HG02943 (cell line): ENCODE measurements around the gene ZNF665.
"Not testable (repeated sequence)": the region's sequence is repeated elsewhere in the genome, so short reads cannot be mapped to it uniquely, and the experiment has no call there.

Experiments used
- ATAC-seq: cut with Tn5 transposase; IDR thresholded peaks from one replicate; pipeline ENCODE4 v1.9.1; 2021; ENCODE audit warnings: mild to moderate bottlenecking, low read depth, moderate library complexity; ENCODE audit not compliant: unreplicated experiment

The ZNF665 gene

DNA sequence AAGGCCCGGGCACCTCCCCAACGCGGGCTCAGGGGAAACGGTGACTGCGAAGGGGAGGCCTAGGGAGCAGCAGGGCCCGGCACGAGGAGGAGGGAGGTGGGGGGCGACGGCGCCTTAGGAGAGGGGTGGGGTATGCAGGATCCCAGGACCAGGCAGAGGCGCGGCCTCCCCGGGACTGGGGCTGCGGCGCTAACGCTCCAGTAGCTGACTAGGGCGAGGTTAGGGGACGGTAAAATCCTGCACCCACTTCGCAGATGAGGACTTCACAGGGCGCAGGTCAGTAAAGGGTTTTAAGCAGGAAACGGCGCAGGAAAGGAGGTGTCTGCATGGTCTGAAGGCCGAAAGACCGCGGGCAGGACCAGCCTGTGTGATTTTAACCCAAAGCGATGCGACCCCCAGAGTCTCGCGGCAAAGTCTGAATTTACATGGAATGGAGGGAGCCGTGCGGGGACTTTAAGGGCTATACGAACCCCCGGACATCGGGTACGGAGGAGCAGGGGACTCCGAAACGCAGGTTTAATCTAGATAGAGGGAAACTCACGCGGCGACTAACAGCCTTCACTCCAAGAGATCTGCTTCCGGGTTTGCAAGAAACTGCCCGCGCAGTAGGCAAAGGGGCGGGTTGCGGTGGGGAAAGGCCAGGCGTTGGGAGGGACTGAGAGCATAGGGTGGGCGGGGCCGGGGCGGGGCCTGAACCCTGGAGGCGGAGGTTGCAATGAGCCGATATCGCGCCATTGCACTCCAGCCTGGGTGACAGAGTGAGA is at the start of gene ZNF665:
TSS of gene ZNF665 (minus strand) at position 588 of the 764 bp plus-strand sequence. CDS start 10,460 bp downstream, outside the sequence.
- ATAC-seq = no peak

DNA sequence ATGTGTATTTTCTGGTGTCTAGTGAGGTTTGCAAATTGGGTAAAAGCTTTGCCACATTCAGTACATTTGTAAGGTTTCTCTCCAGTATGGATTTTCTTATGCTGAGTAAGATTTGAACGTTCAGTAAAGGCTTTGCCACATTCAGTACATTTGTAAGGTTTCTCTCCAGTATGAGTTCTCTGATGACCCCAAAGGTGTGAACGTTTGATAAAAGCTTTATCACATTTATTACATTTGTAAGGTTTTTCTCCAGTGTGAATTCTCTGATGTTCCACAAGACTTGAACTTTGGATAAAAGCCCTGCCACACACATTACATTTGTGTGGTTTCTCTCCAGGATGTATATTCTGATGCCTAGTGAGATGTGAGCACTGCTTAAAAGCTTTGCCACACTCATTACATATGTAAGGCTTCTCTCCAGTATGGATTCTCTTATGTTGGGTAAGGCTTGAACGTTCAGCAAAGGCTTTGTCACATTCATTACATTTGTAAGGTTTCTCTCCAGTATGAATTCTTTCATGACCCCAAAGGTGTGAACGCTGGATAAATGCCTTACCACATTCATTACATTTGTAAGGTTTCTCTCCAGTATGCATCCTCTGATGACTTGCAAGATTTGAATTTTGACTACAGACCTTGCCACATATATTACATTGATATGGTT is 44.1 kb upstream of the ZNF665 start:
- no peak for ATAC-seq

DNA sequence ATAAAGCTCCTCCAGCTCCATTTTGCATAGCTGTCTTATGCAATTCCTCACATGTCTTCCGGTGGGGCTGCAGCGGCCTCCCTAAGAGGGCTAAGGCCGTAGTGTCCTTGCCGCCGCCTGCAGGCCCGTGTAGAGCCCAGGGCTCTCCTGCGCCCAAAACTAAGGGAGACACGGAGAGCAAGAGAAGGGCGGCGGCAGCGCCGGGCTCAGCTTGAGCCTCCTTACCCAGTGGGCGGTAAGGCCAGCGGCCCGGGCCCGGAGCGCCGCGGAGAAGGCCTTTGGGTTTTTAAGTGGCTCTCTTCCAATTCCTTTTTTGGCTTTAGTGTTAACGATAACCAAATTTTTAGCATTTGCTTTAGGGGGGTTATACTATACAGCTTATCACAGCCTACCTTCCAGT is 31.4 kb upstream of the ZNF665 start:
- ATAC-seq = no peak

DNA sequence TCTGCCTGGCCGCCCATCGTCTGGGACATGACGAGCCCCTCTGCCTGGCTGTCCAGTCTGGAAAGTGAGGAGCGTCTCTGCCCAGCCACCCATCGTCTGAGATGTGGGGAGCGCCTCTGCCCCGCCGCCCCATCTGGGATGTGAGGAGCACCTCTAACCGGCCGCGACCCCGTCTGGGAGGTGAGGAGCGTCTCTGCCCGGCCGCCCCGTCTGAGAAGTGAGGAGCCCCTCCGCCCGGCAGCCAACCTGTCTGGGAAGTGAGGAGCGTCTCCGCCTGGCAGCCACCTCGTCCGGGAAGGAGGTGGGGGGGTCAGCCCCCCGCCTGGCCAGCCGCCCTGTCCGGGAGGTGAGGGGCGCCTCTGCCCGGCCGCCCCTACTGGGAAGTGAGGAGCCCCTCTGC is 29.6 kb upstream of the ZNF665 start:
- not testable (repeated sequence) for ATAC-seq

DNA sequence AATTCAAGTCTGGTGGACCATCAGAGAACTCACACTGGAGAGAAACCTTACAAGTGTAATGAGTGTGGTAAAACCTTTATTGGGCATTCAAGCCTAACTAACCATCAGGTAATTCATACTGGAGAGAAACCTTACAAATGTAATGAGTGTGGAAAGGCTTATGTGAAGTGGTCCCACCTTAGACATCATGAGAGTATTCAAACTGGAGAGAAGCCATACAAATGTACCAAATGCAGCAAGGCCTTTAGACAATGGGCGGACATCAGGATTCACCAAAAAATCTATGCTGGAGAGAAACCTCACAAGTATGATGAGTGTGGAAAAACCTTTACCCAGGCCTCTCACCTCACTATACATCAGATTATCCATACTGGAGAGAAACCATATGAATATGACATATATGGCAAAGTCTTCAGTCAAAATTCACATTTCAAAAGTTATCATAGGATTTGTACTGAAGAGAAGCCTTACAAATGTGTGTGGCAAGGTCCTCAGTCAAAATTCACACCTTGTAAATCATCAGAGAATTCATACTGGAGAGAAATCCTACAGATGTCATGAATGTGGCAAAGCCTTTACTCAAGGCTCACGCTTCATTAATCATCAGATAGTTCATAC is 19.7 kb upstream of the ZNF665 start:
- ATAC-seq = no peak

DNA sequence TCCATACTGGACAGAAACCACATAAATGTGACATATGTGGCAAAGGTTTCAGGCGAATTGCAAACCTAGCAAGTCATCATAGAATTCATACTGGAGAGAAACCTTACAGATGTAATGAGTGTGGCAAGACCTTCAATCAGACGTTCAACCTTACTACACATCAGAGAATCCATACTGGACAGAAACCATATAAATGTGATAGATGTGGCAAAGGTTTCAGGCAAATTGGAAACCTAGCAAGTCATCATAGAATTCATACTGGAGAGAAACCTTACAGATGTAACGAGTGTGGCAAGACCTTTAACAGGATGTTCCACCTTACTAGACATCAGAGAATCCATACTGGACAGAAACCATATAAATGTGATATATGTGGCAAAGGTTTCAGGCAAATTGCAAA is 18.4 kb upstream of the ZNF665 start:
- ATAC-seq = not testable (repeated sequence)

GRCh38 chr19:53196777-53197396 is 3.7 kb upstream of the ZNF665 start:
- ATAC-seq = no peak

GRCh38 chr19:53195265-53195903 is 2.2 kb upstream of the ZNF665 start:
- ATAC-seq = no peak

DNA sequence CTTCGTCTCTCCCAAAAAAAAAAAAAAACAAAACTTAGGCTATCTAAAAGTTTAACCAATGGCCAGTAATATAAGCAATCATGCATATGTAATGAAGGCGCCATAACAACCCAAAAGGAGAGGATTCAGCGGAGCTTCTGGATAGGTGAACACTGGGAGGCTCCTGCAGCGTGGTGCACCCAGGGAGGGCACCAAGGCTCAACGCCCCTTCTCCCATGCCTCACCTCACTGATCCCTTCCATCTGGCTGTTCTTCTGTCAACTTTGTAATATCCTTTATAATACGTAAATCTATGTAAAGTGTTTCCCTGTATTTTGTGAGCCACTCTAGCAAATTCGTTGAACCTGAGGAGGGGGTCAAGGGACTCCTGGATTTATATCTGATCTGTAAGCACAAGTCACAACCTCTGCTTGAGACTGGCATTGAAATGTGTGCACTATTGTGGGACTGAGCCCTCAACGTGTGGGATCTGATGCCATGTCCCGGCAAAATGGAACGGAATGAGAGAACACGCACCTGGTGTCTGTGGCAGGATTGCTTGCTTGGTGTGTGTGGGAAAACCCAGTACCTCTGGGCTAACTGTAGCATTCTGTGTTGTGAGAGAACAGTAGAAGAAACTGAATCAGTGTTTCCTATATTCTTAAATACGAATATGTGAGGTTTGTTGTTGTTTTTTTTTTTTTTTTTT is 521 bp upstream of the ZNF665 start:
- no peak for ATAC-seq

GRCh38 chr19:53190253-53190652 is 2.9 kb downstream of the ZNF665 start:
- ATAC-seq = no peak

DNA sequence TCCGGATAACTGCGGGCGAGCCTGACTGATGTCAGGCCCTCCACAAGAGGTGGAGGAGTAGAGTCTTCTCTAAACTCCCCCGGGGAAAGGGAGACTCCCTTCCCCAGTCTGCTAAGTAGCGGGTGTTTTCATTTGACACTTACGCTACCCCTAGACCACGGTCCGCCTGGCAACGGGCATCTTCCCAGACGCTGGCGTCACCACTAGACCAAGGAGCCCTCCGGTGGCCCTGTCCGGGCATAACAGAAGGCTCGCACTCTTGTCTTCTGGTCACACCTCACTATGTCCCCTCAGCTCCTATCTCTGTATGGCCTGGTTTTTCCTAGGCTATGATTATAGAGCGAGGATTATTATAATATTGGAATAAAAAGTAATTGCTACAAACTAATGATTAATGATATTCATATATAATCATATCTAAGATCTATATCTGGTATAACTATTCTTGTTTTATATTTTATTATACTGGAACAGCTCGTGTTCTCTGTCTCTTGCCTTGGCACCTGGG is 3.4 kb downstream of the ZNF665 start:
- ATAC-seq = not testable (repeated sequence)

- not testable (repeated sequence) for ATAC-seq
Measured at GRCh38 chr19:53185155-53185882, 7.8 kb downstream of the ZNF665 start.

GRCh38 chr19:53183146-53183764 is 9.9 kb downstream of the ZNF665 start:
- no peak for ATAC-seq

DNA sequence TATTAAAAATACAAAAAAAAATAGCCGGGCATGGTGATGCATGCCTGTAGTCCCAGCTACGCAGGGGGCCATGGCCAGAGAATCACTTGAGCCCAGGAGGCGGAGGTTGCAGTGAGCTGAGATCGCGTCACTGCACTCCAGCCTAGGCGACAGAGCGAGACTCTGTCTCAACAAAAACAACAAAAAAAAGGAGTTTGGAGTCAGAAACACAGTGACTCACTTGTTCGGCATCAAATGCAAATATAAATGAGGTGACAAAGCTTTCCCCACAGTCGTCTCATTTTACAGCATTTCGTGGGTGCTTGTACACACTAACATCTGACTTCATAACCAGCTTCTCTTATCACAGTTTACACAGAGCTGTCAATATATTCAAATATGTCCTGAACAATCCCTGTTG is 11.0 kb downstream of the ZNF665 start:
- ATAC-seq = no peak

DNA sequence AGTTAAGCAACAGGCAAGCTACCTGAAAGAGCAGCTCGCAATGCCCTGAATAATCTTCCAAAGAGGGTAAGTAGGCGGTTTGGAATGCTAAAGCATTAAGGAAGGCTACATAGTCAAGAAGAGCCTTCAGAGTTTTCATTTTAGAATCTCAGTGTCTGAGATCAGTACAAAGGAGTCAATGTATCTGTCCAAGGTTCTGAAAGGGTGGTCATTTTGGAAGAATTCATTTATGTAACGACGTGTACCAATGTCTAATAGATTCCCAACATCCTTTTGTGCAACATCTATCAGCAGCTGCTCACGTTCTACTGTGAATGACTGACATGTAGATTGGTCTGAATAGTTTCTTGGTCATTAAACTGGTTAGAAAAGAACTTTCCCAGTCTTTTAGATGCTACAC is 15.2 kb downstream of the ZNF665 start:
- ATAC-seq = no peak

GRCh38 chr19:53172889-53173288 is 20.3 kb downstream of the ZNF665 start:
- ATAC-seq = no peak

DNA sequence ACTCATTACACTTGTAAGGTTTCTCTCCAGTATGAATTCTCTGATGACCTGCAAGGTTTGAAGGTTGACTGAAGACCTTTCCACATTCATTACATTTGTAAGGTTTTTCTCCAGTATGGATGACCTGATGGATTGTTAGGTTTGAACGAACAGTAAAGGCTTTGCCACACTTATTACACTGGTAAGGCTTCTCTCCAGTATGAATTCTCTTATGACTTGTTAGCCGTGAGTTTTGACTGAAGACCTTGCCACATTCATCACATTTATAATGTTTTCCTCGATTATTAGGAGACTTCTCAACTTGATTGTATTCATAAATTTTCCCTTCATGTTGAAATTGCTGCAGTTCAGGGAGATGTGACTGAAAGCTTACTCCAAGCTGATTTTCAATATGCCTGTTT is 27.5 kb downstream of the ZNF665 start:
- no peak for ATAC-seq

DNA sequence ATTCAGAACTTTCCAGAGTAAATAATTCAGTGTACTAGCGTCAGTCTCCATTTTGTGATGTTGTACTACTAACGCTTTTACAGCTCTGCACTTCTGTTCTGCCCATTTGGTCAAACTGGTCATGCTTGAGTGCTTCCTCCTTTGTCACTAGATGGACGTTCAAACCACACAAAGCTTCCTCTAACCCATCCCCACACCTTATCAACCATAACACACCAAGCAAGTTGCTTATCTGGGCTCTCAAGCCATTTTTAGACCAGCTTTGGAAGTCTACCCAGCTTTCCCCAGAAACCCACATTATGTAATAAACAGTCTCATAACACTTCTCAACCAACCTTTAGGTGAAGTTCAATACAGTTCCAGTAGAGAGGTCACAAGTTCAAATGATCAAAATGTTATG is 32.0 kb downstream of the ZNF665 start:
- no peak for ATAC-seq

DNA sequence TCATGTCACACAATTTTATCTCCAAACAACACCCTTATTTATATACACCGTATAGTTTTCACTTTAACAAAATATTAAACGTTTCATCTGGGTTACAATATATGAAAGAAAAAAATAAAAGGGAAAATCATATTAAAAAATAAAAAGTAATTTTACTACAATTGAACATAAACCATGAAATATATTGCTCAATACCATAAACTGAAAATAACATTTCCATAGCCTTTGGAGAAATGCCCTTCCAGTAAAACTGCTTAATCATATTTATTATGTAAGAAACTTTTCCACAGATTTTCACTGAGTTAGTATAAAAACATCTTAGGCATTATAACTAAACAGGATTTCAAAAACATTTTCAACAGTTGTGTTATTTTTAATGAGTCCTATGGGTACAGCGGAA is 32.8 kb downstream of the ZNF665 start:
- ATAC-seq = no peak
